HCT116 (cell line): ENCODE data around the gene TRAF2. TPM values are rescaled to one million over a fixed set of nuclear protein-coding genes. Genes with fewer than 3 reads are reported as not detected.

Experiments
- ATAC-seq: fragments of 200-7000 bp; cut with Tn5 transposase; 2 replicates; pipeline ENCODE4 v1.9.1; 2020; ENCODE audit warnings: mild to moderate bottlenecking, moderate library complexity
- Bru-seq: library from RNA; stranded (reverse); fragments of 400-500 nt; gene quantifications from one replicate; lab custom pipeline; 2021; lab: Mats Ljungman, UMichigan
- BruChase-seq, 2 experiments: library from RNA; stranded (reverse); fragments of 400-500 nt; gene quantifications; one replicate each; lab custom pipeline; 2021; lab: Mats Ljungman, UMichigan
- BruUV-seq: library from RNA; stranded (reverse); fragments of 400-500 nt; replicated peaks from 2 replicates; lab custom pipeline; 2021; lab: Mats Ljungman, UMichigan
- CTCF ChIA-PET: fragments of 300-600 bp; sonication (Branson Sonifier 250); formaldehyde crosslinking; loops from one replicate; lab custom pipeline; 2021; ENCODE audit warnings: antibody characterized with exemption; lab: Charles Lee
- POLR2A ChIA-PET: fragments of 300-600, 350-600 bp; sonication (Branson Sonifier 250); formaldehyde crosslinking; loops from one replicate; lab custom pipeline; 2021; ENCODE audit warnings: antibody characterized with exemption; lab: Charles Lee
- RAD21 ChIA-PET, 2 experiments: fragments of 300-600 bp; sonication (Branson Sonifier 250); formaldehyde crosslinking; loops; one replicate each; lab custom pipeline; 2023; ENCODE audit warnings: low total read pairs in 2 of 2; ENCODE audit not compliant: uncharacterized antibody in 2 of 2, unreplicated experiment in 2 of 2, low non-redundant PET in 1 of 2; lab: Charles Lee
- DNase-seq: peaks from one replicate; pipeline ENCODE4 v3.0.0-alpha.2; 2010; ENCODE audit warnings: low read depth, low spot score
- H2AFZ ChIP-seq: fragments of 200-600 bp; shearing (Covaris generic), sonication (generic); 2 replicates; pipeline ENCODE4 v1.6.1; 2017; ENCODE audit warnings: low read depth, mixed run types, mixed read lengths, antibody characterized with exemption, low read length; ENCODE audit not compliant: poor library complexity, severe bottlenecking
- H3K27ac ChIP-seq: 2 replicates; pipeline ENCODE4 v1.5.1; 2012; ENCODE audit warnings: low read depth, low read length
- H3K27me3 ChIP-seq: fragments of 200-600 bp; sonication (generic); 2 replicates; pipeline ENCODE4 v1.6.1; 2016; ENCODE audit warnings: mixed run types, low read length, mixed read lengths; ENCODE audit not compliant: insufficient read depth
- H3K36me3 ChIP-seq, 2 experiments: fragments of 200-500 bp in 1 of 2; fragments of 200-600 bp in 1 of 2; sonication (Bioruptor generic) in 1 of 2; sonication (generic) in 1 of 2; 2 replicates each; pipeline versions ENCODE4 v1.5.1 to v1.6.1; 2014 to 2016; ENCODE audit warnings: low read length in 2 of 2, inconsistent platforms in 1 of 2, mixed read lengths in 1 of 2, mixed run types in 1 of 2; ENCODE audit not compliant: insufficient read depth in 2 of 2, control insufficient read depth in 1 of 2
- H3K4me1 ChIP-seq, 2 experiments: fragments of 200-600 bp in 1 of 2; sonication (generic) in 1 of 2; 2 replicates each; pipeline versions ENCODE4 v1.5.1 to v1.6.1; 2012 to 2017; ENCODE audit warnings: low read length in 2 of 2, inconsistent platforms in 1 of 2, mild to moderate bottlenecking in 1 of 2, mixed read lengths in 1 of 2, mixed run types in 1 of 2, moderate library complexity in 1 of 2; ENCODE audit not compliant: insufficient read depth in 2 of 2, control insufficient read depth in 1 of 2
- H3K4me2 ChIP-seq: fragments of 200-600 bp; sonication (generic); 2 replicates; pipeline ENCODE4 v1.6.1; 2017; ENCODE audit warnings: mixed run types, low read length, mixed read lengths
- H3K4me3 ChIP-seq, 2 experiments: fragments of 200-600 bp in 1 of 2; sonication (generic) in 1 of 2; replicated peaks in 1 of 2; 2 replicates each; pipeline ENCODE4 v1.5.1; 2011 to 2016; ENCODE audit warnings: low read length in 2 of 2, control low read depth in 1 of 2, low read depth in 1 of 2, mild to moderate bottlenecking in 1 of 2, mixed read lengths in 1 of 2, mixed run types in 1 of 2
- H3K79me2 ChIP-seq: fragments of 200-600 bp; sonication (generic); 2 replicates; pipeline ENCODE4 v1.6.1; 2017; ENCODE audit warnings: mild to moderate bottlenecking, mixed run types, low read length, moderate library complexity, mixed read lengths; ENCODE audit not compliant: insufficient read depth
- H3K9ac ChIP-seq: fragments of 200-600 bp; sonication (generic); 2 replicates; pipeline ENCODE4 v1.6.1; 2016; ENCODE audit warnings: low read length, mixed read lengths
- H3K9me2 ChIP-seq: fragments of 200-600 bp; sonication (generic), shearing (Covaris generic); 2 replicates; pipeline ENCODE4 v1.6.1; 2017; ENCODE audit warnings: mixed run types, mild to moderate bottlenecking, moderate library complexity; ENCODE audit not compliant: insufficient read depth
- H3K9me3 ChIP-seq, 2 experiments: fragments of 200-500 bp in 1 of 2; fragments of 200-600 bp in 1 of 2; sonication (Bioruptor generic) in 1 of 2; sonication (generic) in 1 of 2; 2 replicates each; pipeline ENCODE4 v1.6.1; 2014 to 2017; ENCODE audit warnings: low read length in 2 of 2, mixed read lengths in 2 of 2, inconsistent platforms in 1 of 2, low read depth in 1 of 2, mild to moderate bottlenecking in 1 of 2, mixed run types in 1 of 2, moderate library complexity in 1 of 2; ENCODE audit not compliant: control insufficient read depth in 1 of 2, insufficient read depth in 1 of 2
- H4K20me1 ChIP-seq: fragments of 200-600 bp; sonication (generic), shearing (Covaris generic); 2 replicates; pipeline ENCODE4 v1.6.1; 2017; ENCODE audit warnings: mixed run types, mild to moderate bottlenecking, moderate library complexity; ENCODE audit not compliant: insufficient read depth
- CEBPB ChIP-seq: IDR thresholded peaks from 2 replicates; pipeline ENCODE4 v1.6.1; 2012; ENCODE audit warnings: low read depth
- CTCF ChIP-seq, 3 experiments: fragments of 200-600 bp in 1 of 3; sonication (generic) in 1 of 3; IDR thresholded peaks in 2 of 3; conservative IDR thresholded peaks in 1 of 3; 2 replicates each; pipeline ENCODE4 v1.5.1; 2012 to 2017; ENCODE audit warnings: low read depth in 2 of 3, low read length in 2 of 3, antibody characterized with exemption in 1 of 3, borderline replicate concordance in 1 of 3, control low read depth in 1 of 3, mild to moderate bottlenecking in 1 of 3, mixed read lengths in 1 of 3, mixed run types in 1 of 3, moderate library complexity in 1 of 3; ENCODE audit not compliant: insufficient read depth in 1 of 3
- EZH2 ChIP-seq: fragments of 200-600 bp; sonication (generic); IDR thresholded peaks from 2 replicates; pipeline ENCODE4 v1.6.1; 2017; ENCODE audit warnings: antibody characterized with exemption, mixed run types
- EZH2phosphoT487 ChIP-seq: fragments of 200-600 bp; IDR thresholded peaks from 2 replicates; pipeline ENCODE4 v1.6.1; 2018; ENCODE audit warnings: antibody characterized with exemption, borderline replicate concordance
- JUND ChIP-seq: IDR thresholded peaks from 2 replicates; pipeline ENCODE4 v1.6.1; 2012
- MAX ChIP-seq: IDR thresholded peaks from 2 replicates; pipeline ENCODE4 v1.6.1; 2012
- POLR2A ChIP-seq: IDR thresholded peaks from 2 replicates; pipeline ENCODE4 v1.7.0; 2011; ENCODE audit warnings: borderline replicate concordance; ENCODE audit not compliant: insufficient read depth, insufficient read length; ENCODE audit errors: extremely low read depth
- POLR2AphosphoS5 ChIP-seq: IDR thresholded peaks from 2 replicates; pipeline ENCODE4 v1.6.1; 2011; ENCODE audit warnings: mild to moderate bottlenecking, low read depth, low read length, moderate library complexity
- RAD21 ChIP-seq: IDR thresholded peaks from 2 replicates; pipeline ENCODE4 v1.6.1; 2012; ENCODE audit warnings: low read depth, mild to moderate bottlenecking
- SIN3A ChIP-seq: IDR thresholded peaks from 2 replicates; pipeline ENCODE4 v1.6.1; 2012; ENCODE audit warnings: low read depth
- SP1 ChIP-seq: IDR thresholded peaks from 2 replicates; pipeline ENCODE4 v1.6.1; 2012; ENCODE audit warnings: low read depth
- TCF7L2 ChIP-seq: IDR thresholded peaks from 2 replicates; pipeline ENCODE4 v1.7.0; 2011; ENCODE audit warnings: borderline replicate concordance, inconsistent platforms; ENCODE audit not compliant: insufficient read depth, insufficient read length; ENCODE audit errors: extremely low read depth
- ZNF274 ChIP-seq: fragments of 200-500 bp; sonication (Bioruptor generic); IDR thresholded peaks from 2 replicates; pipeline ENCODE4 v1.6.1; 2014; ENCODE audit warnings: mild to moderate bottlenecking, low read depth, low read length, inconsistent platforms
- intact Hi-C: fragments of 100-400 bp; cut with micrococcal nuclease; formaldehyde crosslinking; loops from 2 replicates; pipeline ENCODE4 v1.10.0; 2022
- long read RNA-seq: library from polyadenylated mRNA; unstranded; transcript quantifications from one replicate; pipeline ENCODE4 v2.0.0, GENCODE V29; 2021; ENCODE audit not compliant: unreplicated experiment
- polyA plus RNA-seq: library from polyadenylated mRNA; unstranded; fragments of >200 nt; gene quantifications from 2 replicates; pipeline ENCODE4 v1.2.1, GENCODE V29; 2012; ENCODE audit warnings: missing spikeins
- total RNA-seq: library from RNA; stranded (reverse); gene quantifications from one replicate; pipeline ENCODE4 v1.2.1, GENCODE V29; 2021; ENCODE audit not compliant: unreplicated experiment

TRAF2 gene
- total RNA-seq (28.4 TPM), Bru-seq, nascent RNA (percentile 56 among the genes with signal in this experiment), BruChase-seq, experiment 1, labeled RNA remaining after a 6-hour chase (percentile 62 among the genes with signal in this experiment), BruChase-seq, experiment 2, labeled RNA remaining after a 2-hour chase (percentile 64 among the genes with signal in this experiment)
- polyA plus RNA-seq: 13.7 and 13.9 TPM in 2 replicates
- long read RNA-seq, transcript TRAF2-201 (11 exons, 2,264 nt): major isoform, 39 of 68 reads
- long read RNA-seq, partial matches to known transcripts: 14 of 68 reads
- long read RNA-seq, other reads (novel, unspliced or antisense): 15 of 68 reads

- ATAC-seq: peak; percentile 96
- Histone ChIP-seq H3K27ac (peak within 1 kb of the TSS; percentile 88), H3K36me3 (peaks cover 0 to 8% of the 10 kb centered on the region in 2 experiments; a peak in 1 of 4 replicates), H3K4me3 (peak within 1 kb of the TSS; percentile 79 to 91), H3K9me3 (no peaks in the 10 kb centered on the region), H3K79me2 (peaks cover 44% of the 10 kb centered on the region), H3K4me1 (peaks cover 25 to 39% of the 10 kb centered on the region in 2 experiments), H3K4me2 (peak within 1 kb of the TSS; percentile 95), H2AFZ (no peak within 1 kb of the TSS), H3K9ac (peak within 1 kb of the TSS; percentile 93), H3K27me3 (no peaks in the 10 kb centered on the region)
- no TSS peak for BruUV-seq
- DNase-seq: peak; percentile 98
- CTCF ChIA-PET: interaction anchor here (1.0 to 1.6 kb wide), 4 partner anchors 13 to 62 kb away, joined by 3 to 7 read pairs (median 4); partner anchors contain the start of gene AJM1
- TF ChIP-seq POLR2AphosphoS5 (peak; percentile 90), POLR2A (peak; percentile 71), CEBPB (no peak), SP1 (no peak), TCF7L2 (peak; percentile 79)
- TF ChIP-seq, all 23 proteins: peak for 3
- Histone ChIP-seq H4K20me1 (no peaks in the 10 kb centered on the region), H3K9me2 (no peaks in the 10 kb centered on the region)
- intact Hi-C loops: no loop called here
- ChIA-PET RAD21 (no interaction called here), POLR2A (interaction anchor here (0.6 to 1.0 kb wide), 2 partner anchors 20 to 68 kb away, joined by 3 read pairs; partner anchors contain the start of gene EDF1)
These were observed at the start of gene TRAF2 for GRCh38 chr9:136885950-136886578. TRAF2 (plus strand) TSS chr9:136886516; CDS start chr9:136898741, 12,225 bp downstream.

- RAD21 ChIA-PET: no interaction called here
- Histone ChIP-seq H3K9me3 (no peaks in the 10 kb centered on the region), H3K4me1 (peaks cover 21 to 27% of the 10 kb centered on the region in 2 experiments), H3K4me2 (no peak overlapping the region), H3K9me2 (no peaks in the 10 kb centered on the region), H4K20me1 (no peaks in the 10 kb centered on the region)
- intact Hi-C loops: no loop called here
- CTCF ChIA-PET: no interaction called here
- TF ChIP-seq EZH2: no peak
- TF ChIP-seq RAD21: no peak
- no peak for TF ChIP-seq ZNF274
- no peak for TF ChIP-seq CTCF (IDR thresholded peaks at IDR 0.05 in 2 of 3, conservative IDR thresholded peaks at IDR 0.05 in 1 of 3; ENCODE audit: borderline replicate concordance in 1 of 3, insufficient read depth in 1 of 3, low read depth in 2 of 3, low read length in 2 of 3)
- TF ChIP-seq SIN3A: no peak
- TF ChIP-seq JUND: no peak
- no peak for TF ChIP-seq EZH2phosphoT487
- TF ChIP-seq SP1: no peak
- no peak for TF ChIP-seq MAX
- TF ChIP-seq, all 23 proteins: peak for 0
- DNase-seq: no peak
- H3K79me2 ChIP-seq: no peaks in the 10 kb centered on the region
- no peak for ATAC-seq
- H3K4me3 ChIP-seq: no peak overlapping the region
- H2AFZ ChIP-seq: no peak overlapping the region
- no peak overlapping the region for H3K27ac ChIP-seq
- H3K36me3 ChIP-seq: 0 out of 4 replicates have a peak, but pooled peaks cover 0 to 3% of the 10 kb centered on the region in 2 experiments
- BruUV-seq: no TSS peak
- no peaks in the 10 kb centered on the region for H3K27me3 ChIP-seq
- POLR2A ChIA-PET: no interaction called here
- no peak overlapping the region for H3K9ac ChIP-seq
These were observed 49.0 kb upstream of the TRAF2 start for GRCh38 chr9:136837146-136837855.
